Stimulated activated CD8-positive, alpha-beta memory T cell treated with anti-CD3 and anti-CD28 coated beads, Interleukin-15, amount 100 ng/mL, for 24 hours (primary cell): ENCODE results near the gene ALG3.

Experiments used
- DNase-seq: peaks from one replicate; pipeline ENCODE4 v3.0.0-alpha.2; 2020; ENCODE audit warnings: low read depth

ALG3 gene

DNA sequence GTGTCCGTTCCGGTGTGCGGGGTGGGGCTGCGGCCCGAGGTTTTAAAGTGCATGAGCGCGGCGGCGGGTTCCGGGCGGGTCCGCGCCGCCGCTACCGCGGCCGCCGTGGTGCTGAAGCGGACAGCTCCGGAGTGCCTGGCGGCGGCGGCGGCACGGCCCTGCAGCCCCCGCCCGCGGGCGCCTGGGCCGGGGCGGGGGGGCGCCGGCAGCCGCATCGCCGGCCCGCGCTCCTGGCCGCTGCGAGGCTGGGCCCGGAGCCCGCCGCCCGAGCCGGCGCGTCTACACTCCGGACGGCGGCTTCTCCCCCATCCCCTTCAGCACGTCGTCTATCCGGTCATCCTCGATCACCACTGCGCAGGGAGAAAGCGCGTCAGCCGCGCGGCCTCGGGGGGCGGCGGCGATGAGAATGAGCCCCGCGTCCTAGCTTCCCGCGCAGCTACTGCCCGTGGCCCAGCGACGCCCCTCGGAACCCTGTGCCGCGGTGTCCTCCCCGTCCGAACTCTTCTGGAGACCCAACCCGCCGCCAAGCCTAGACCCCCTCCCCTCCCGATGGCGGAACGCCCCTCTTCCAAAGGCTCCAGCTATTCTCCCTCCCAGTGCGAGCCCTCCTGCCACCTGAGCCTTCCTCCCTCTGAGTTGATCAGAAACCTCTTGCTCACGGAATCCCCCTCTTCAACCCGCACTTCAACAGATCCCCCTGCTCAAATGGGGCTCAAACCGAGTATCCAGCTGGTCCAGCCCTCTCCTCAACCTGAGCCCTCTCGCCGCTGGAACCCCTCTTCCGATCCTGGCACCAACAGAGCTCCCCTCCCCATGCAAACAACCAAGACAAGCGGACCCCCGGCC, 11.3 kb upstream of the ALG3 start:
- no peak for DNase-seq

- DNase-seq = no peak
These were observed 10.7 kb upstream of the ALG3 start for GRCh38 chr3:184259396-184259877.

DNA sequence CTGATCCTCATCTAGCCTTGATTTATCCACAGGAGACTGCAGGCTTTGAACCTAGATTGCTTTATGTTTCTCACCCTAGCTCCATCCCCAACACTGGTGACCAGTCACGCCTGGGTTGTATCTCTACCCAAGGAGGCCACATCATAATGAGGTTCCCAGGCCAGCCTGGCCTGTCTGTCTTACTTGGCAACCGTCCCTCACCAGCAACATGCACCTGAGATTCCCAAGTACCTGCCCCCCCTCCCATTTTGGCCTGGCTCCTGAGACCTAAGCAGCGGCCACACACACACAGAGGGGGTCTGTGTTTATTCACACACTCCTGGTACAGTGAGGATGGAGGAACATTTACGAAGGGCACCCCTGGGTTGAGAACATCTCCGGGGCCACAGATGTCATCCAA, 10.2 kb upstream of the ALG3 start:
- DNase-seq = no peak

DNA sequence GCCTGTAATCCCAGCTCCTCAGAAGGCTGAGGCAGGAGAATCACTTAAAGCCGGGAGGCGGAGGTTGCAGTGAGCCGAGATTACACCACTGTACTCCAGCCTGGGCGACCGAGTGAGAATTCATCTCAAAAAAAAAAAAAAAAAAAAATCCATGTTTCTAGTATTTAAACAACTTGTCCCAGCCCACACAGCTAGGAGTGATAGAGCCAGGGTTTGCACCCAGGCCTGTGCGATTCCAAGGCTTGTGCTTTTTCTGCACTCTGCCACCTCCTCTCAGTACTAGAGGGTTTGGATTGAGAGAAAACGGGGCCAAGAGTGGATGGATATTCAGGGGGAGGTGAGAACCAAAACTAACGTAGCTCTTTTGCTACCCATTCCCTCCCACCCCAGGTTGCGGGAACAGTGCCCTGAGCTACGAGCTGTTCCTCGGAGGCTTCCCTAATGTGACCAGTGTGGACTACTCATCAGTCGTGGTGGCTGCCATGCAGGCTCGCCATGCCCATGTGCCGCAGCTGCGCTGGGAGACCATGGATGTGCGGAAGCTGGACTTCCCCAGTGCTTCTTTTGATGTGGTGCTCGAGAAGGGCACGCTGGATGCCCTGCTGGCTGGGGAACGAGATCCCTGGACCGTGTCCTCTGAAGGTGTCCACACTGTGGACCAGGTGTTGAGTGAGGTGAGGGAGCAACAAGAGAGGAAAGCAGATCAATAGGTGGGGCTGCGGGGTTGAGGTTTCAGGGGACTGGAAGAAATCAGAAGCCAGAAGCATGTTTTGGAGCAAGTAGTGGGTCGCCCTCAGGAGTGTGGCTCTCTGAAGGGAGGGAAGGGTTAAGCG, 8.5 kb upstream of the ALG3 start:
- no peak for DNase-seq

DNA sequence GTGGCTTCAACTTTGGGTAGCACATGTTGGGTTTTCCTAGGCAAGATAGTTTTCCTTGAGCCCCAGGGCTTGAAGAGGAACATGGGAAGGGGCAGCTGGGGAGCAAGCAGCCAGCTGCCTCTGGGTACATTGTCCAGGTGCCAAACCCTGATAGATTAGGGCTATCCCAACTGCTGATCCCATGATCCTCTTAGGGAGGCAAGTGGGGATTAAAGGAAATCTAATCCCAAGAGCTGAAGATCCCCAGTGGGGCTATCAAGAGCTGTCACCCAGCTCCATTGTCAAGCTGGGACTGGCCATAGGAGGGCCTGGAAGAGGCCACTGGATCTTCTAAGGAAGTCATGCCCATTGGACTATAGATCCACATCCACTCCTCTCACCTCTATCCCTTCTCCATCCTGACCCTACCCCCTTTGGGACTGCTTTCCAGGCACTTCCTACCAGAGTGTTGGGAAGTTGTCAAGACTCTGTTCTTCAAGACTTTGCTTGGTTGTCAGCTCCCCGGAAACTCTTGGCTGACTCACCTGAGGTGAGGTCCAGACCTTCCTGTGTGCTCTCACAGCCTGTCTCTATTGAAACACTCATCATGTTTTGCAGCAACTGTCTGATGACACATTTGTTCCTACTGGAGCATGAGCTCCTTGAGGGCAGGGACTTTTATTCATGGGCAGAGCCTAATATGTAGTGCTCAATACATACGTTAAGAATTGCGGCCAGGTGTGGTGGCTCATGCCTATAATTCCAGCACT, 6.7 kb upstream of the ALG3 start:
- no peak for DNase-seq

- DNase-seq = peak; percentile 63
These were observed 1.5 kb upstream of the ALG3 start for GRCh38 chr3:184250167-184250828.

GRCh38 chr3:184249412-184250166, 827 bp upstream of the ALG3 start, which contains the start of gene EEF1AKMT4:
Gene EEF1AKMT4, plus strand, starts transcription at chr3:184249672. Its CDS starts 23 bp downstream, at chr3:184249695.
- DNase-seq = peak; percentile 74

- no peak for DNase-seq
These were observed 6.5 kb downstream of the ALG3 start for GRCh38 chr3:184242297-184242685.

- no peak for DNase-seq
These were observed 7.1 kb downstream of the ALG3 start for GRCh38 chr3:184241447-184242296.

GRCh38 chr3:184241141-184241446, 7.7 kb downstream of the ALG3 start:
- no peak for DNase-seq

DNA sequence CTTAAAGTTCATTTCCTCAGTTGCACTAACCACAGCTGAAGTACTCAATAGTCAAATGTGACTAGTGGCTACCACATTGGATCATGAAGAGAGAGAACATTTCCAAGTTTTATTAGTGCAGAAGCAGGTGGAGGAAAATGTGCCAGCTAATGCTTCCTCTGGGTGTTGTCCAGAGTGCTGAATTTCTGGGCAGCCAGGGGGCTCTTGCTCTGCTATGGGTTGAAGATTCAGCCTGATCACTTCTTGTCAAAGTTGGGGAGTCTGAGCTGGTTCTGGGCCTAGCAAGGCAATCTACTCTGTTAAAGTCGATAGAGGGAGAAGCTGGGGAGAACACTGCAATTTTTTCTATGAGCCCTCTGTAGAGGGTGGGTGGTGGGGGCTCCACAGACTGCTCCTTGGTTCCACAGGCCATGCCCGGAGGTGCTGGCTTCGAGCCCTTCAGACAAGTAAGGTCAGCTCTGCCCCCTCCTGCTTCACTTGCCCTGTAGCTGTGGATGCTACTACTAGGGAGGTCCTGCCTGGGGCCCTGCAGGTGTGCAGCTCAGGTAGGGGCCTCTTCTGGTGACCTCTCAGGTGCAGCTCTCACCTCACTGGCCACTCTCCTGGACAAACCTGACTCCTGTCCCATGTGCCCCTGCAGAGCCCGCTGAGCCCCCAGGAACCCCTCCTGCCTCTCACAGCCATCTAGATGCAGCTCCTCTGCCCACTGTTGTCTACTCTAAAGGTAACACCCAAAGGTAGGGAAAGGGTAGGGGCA, 8.2 kb downstream of the ALG3 start:
- DNase-seq = no peak

- no peak for DNase-seq
These were observed 9.1 kb downstream of the ALG3 start for GRCh38 chr3:184239708-184240107.

DNA sequence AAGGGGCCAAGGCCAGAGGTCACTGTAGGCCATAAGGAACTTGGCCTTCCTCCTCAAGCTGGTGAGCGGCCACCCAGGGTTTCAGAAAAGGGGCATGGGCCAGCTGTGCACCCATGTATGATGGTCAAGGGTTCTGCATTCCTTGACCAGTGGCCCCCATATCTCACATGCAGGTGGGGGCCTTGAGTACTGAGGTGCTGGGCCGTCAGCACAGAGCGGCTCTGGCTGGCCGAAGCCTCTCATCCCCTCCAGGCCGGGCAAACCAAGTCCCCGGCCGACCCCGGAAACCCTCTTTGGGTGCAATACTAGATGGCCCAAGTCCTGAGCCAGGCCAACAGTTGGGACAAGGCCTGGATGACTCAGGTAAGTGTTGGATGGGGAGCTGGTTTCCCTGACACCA, 9.5 kb downstream of the ALG3 start:
- DNase-seq = no peak

- DNase-seq = no peak
These were observed 10.4 kb downstream of the ALG3 start for GRCh38 chr3:184238246-184238818.

DNA sequence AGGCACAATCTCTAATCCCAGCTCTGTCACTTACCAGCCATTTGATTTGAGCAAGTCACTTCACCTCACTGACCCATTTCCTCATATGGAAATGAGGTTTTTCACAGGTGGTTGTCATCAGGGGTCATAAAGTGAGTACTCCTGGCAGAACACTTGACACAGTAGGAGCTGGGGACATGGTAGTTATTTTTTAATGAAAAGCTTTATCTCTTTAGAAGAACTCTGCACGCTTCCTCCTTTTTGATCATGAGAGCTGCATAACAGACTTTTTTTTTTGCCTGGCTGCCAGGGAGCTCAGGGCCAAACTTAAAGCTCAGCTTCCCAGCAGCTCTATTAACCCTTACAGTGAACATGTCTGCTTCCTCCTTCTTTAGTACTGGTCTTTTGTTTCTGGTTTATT, 11.0 kb downstream of the ALG3 start:
- no peak for DNase-seq

- DNase-seq = no peak
These were observed 11.6 kb downstream of the ALG3 start for GRCh38 chr3:184237211-184237610.

- no peak for DNase-seq
These were observed 12.1 kb downstream of the ALG3 start for GRCh38 chr3:184236636-184237035.

- no peak for DNase-seq
These were observed 12.7 kb downstream of the ALG3 start for GRCh38 chr3:184236033-184236410.

DNA sequence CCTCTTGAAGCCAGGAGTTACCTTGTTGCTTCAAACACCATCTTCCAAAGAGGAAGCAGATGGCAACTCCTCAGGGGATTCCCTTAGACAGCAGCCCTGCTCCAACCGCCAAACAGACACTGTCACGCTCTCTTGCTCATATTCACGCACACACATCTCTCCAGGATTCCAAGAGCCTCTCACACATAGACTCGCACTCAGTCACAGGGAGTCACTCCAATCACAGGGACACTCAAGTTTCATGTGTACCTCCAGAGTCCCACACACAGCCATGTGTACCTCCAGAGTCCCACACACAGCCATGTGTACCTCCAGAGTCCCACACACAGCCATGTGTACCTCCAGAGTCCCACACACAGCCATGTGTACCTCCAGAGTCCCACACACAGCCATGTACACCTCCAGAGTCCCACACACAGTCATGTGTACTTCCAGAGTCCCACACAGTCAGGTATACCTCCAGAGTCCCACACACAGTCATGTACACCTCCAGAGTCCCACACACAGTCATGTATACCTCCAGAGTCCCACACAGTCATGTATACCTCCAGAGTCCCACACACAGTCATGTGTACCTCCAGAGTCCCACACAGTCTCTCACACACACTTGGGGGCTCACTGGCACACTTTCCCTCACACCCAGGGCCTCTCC, 13.3 kb downstream of the ALG3 start:
- no peak for DNase-seq
